GM12872 (cell line): Measurements from ENCODE around the gene NADSYN1.

Source experiments
- TF ChIP-seq, protein P1 (sequence below): IDR thresholded peaks from 3 replicates; pipeline ENCODE4 v1.5.1; 2011; ENCODE audit warnings: low read depth, mild to moderate bottlenecking, low read length, moderate library complexity; ENCODE audit not compliant: insufficient read depth

The NADSYN1 gene

GRCh38 chr11:71539017-71539416, 86.0 kb downstream of the NADSYN1 start:
- TF ChIP-seq, protein P1, sequence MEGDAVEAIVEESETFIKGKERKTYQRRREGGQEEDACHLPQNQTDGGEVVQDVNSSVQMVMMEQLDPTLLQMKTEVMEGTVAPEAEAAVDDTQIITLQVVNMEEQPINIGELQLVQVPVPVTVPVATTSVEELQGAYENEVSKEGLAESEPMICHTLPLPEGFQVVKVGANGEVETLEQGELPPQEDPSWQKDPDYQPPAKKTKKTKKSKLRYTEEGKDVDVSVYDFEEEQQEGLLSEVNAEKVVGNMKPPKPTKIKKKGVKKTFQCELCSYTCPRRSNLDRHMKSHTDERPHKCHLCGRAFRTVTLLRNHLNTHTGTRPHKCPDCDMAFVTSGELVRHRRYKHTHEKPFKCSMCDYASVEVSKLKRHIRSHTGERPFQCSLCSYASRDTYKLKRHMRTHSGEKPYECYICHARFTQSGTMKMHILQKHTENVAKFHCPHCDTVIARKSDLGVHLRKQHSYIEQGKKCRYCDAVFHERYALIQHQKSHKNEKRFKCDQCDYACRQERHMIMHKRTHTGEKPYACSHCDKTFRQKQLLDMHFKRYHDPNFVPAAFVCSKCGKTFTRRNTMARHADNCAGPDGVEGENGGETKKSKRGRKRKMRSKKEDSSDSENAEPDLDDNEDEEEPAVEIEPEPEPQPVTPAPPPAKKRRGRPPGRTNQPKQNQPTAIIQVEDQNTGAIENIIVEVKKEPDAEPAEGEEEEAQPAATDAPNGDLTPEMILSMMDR = no peak

DNA sequence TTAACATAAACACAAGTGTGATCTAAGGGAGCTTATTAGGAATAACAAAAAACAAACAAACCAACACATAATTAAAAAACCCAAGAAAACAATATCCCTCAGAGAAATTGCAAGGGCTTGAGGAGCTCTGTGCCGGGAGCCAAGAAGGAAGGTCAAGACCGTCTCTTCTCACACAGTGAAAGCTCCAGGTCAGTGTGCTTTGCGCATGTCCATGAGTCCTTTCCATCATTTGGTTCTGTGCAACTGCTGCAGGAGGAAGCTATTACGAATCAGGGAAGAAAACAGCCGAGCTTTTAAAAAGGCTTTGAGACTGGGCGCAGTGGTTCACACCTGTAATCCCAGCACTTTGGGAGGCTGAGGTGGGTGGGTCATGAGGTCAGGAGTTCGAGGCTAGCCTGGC, 89.4 kb downstream of the NADSYN1 start:
- TF ChIP-seq, protein P1 = no peak

- TF ChIP-seq, protein P1 = no peak
Measured at GRCh38 chr11:71542879-71543777, 90.1 kb downstream of the NADSYN1 start.

- TF ChIP-seq, protein P1 = no peak
Measured at GRCh38 chr11:71543866-71544265, 90.9 kb downstream of the NADSYN1 start.

DNA sequence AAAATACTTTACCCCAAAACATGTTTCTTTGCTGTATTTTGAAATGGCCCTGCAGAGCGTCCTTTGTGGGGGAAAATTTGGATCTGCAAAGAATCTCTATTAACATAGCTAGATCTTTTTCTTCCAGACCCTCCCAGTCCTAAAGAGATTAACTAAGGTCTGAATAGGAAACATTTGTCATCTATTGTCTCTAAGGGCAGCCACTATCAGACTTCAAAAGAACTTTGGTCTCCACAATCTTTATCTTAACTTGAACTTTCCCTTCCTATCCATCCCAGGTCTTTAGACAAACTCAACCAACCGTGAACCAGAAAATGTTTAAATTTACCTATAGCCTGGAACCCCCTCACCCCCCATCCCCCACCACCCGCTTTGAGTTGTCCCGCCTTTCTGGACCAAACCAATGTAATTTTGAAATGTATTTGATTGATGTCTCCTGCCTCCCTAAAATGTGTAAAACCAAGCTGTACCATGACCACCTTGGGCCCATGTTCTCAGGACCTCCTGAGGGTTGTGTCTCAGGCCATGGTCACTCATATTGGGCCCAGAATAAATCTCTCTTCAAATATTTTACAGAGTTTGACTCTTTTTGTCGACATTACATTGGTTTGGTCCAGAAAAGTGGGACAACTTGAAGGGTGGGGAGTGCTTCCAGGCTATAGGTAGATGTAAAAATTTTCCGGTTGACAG, 91.7 kb downstream of the NADSYN1 start:
- TF ChIP-seq, protein P1 = no peak

- TF ChIP-seq, protein P1 = no peak
Measured at GRCh38 chr11:71545405-71545966, 92.5 kb downstream of the NADSYN1 start.

GRCh38 chr11:71548120-71548519, 95.1 kb downstream of the NADSYN1 start, which contains the start of gene KRTAP5-9:
KRTAP5-9 (plus strand) TSS chr11:71548420; CDS start chr11:71548658, 238 bp downstream.
- TF ChIP-seq, protein P1 = no peak
